GM19025 (cell line): ENCODE data around the gene TNRC18.

Experiments
- ATAC-seq: cut with Tn5 transposase; IDR thresholded peaks from one replicate; pipeline ENCODE4 v1.9.1; 2021; ENCODE audit warnings: mild to moderate bottlenecking, low read depth, moderate library complexity; ENCODE audit not compliant: unreplicated experiment

The TNRC18 gene

GRCh38 chr7:5356751-5357119 is 66.9 kb downstream of the TNRC18 start:
- no peak for ATAC-seq

GRCh38 chr7:5354460-5355232 is 69.0 kb downstream of the TNRC18 start:
- no peak for ATAC-seq

GRCh38 chr7:5352440-5353010 is 71.1 kb downstream of the TNRC18 start:
- ATAC-seq: no peak

- no peak for ATAC-seq
Measured at GRCh38 chr7:5351507-5352265, 71.9 kb downstream of the TNRC18 start.

GRCh38 chr7:5350600-5351385 is 72.8 kb downstream of the TNRC18 start:
- ATAC-seq: no peak

- no peak for ATAC-seq
Measured at GRCh38 chr7:5350174-5350463, 73.5 kb downstream of the TNRC18 start.

- ATAC-seq: no peak
Measured at GRCh38 chr7:5349437-5350173, 74.0 kb downstream of the TNRC18 start.

GRCh38 chr7:5349005-5349380 is 74.6 kb downstream of the TNRC18 start:
- ATAC-seq: no peak

GRCh38 chr7:5348134-5349004 is 75.3 kb downstream of the TNRC18 start:
- no peak for ATAC-seq

GRCh38 chr7:5345671-5346070 is 78.0 kb downstream of the TNRC18 start:
- no peak for ATAC-seq

- no peak for ATAC-seq
Measured at GRCh38 chr7:5345171-5345570, 78.5 kb downstream of the TNRC18 start.

GRCh38 chr7:5344342-5344741 is 79.3 kb downstream of the TNRC18 start:
- no peak for ATAC-seq

GRCh38 chr7:5343884-5344283 is 79.8 kb downstream of the TNRC18 start:
- no peak for ATAC-seq

- ATAC-seq: no peak
Measured at GRCh38 chr7:5342631-5343030, 81.0 kb downstream of the TNRC18 start.

- no peak for ATAC-seq
Measured at GRCh38 chr7:5339955-5340354, 83.7 kb downstream of the TNRC18 start.

- no peak for ATAC-seq
Measured at GRCh38 chr7:5337047-5337446, 86.6 kb downstream of the TNRC18 start.

- ATAC-seq: no peak
Measured at GRCh38 chr7:5334671-5335070, 89.0 kb downstream of the TNRC18 start.

GRCh38 chr7:5333121-5334045 is 90.3 kb downstream of the TNRC18 start:
- ATAC-seq: no peak
